Left renal cortex interstitium (tissue), 4 donors: ENCODE results near the gene NEK3. TPM values are rescaled to one million over a fixed set of nuclear protein-coding genes. Genes with fewer than 3 reads are reported as not detected.
"Not testable (repeated sequence)": the region's sequence is repeated elsewhere in the genome, so short reads cannot be mapped to it uniquely, and the experiment has no call there.

ENCODE experiments used
- DNase-seq, 4 donors: peaks; one replicate each; pipeline ENCODE4 v3.0.0-alpha.2; 2013; ENCODE audit warnings: low read depth in 4 of 4, low spot score in 2 of 4, missing footprints in 1 of 4
- polyA plus RNA-seq, 4 donors: library from polyadenylated mRNA; unstranded; fragments of 120-200 nt; gene quantifications; one replicate each; pipeline ENCODE4 v1.2.1, GENCODE V29; 2013; ENCODE audit not compliant: insufficient read length in 4 of 4

Gene NEK3, protein sequence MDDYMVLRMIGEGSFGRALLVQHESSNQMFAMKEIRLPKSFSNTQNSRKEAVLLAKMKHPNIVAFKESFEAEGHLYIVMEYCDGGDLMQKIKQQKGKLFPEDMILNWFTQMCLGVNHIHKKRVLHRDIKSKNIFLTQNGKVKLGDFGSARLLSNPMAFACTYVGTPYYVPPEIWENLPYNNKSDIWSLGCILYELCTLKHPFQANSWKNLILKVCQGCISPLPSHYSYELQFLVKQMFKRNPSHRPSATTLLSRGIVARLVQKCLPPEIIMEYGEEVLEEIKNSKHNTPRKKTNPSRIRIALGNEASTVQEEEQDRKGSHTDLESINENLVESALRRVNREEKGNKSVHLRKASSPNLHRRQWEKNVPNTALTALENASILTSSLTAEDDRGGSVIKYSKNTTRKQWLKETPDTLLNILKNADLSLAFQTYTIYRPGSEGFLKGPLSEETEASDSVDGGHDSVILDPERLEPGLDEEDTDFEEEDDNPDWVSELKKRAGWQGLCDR
- polyA plus RNA-seq, result 10 to 100 TPM; 21.1 to 47.7 (median 29.1) TPM

DNA sequence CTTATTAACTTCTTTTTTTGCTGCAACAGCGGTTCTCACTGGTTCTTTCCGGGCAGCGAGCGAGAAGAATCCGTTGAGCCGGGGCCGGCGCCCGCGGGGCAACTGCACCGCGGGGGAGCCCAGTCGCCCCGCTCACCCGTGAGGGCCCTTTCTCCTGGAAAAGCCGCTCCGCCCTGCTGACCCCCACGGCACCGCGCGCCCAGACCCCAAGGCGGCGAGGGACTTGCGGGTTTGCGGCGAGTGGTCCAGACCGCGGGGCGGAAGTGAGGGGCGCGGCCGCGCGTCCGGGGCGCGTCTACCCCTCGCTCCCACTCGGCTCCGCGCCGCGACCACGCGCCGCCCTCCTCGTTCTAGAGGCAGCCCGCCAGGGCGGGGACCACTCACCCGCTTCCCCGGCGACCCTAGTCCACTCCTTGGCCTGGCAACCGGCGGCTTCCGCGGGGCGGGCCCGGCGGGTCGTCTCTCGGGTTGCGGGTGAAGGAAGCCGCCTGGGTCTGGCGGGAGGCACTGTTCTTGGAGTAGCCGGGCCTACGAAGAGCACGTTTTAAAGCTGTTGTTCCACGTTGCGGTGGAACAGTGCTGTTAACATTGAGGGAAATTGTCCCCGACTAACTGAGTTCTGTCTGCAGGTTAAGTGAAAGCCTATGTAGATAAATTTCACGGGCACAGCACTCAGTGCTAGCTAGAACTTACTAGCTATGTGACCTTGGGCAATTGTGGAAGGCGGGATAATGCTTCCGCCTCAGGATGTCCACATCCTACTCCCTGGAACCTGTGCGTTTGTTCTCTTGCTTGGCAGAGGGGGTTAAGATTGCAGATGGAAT is at the start of gene NEK3:
Gene NEK3, minus strand, starts transcription at position 439 of the 824 bp plus-strand sequence. CDS start 3,406 bp downstream, outside the sequence.
- peak; percentile 43 to 54 (median 52) for DNase-seq

- not testable (repeated sequence) for DNase-seq
Observed at GRCh38 chr13:52208384-52208783, 49.0 kb upstream of the NEK3 start.

DNA sequence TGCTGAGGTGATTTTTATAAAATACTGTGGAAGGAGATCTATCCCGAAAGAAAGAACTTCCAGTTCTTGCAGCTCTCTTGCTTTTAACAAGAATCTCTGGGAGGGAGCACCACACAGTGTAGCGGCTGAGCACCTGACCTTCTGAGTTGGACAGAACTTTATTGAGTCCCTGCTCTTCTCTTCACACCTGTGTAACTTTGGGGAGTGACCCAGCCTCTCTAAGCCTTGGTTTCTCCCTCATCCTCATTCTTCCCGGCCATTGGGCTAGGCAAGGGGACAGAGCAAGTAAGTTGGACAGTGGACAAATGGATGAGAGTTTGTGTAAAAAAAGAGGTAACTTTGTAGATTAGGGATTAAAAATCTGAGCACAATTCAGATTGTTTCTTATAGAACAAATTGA is 48.5 kb upstream of the NEK3 start:
- DNase-seq, result not testable (repeated sequence)

DNA sequence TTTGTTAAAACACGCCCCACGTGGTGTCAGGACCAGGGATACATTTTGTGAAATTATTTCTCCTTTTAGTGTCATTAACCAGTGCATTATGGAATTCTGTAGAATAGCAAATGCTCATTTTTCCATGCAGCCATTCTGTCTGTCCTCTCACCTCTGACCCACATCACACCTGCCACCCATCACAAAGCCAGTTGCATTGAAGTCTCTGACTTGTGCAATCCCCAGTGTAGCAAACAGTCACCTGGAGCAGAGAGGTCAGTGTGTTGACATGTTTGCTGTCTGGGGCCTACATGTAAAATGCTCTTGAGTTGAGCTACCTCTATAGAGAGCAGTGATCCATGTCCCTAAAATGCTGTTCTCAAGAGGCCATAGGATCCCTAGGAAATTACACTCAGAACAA is 47.9 kb upstream of the NEK3 start:
- not testable (repeated sequence) for DNase-seq

- not testable (repeated sequence) for DNase-seq
Observed at GRCh38 chr13:52204546-52204945, 45.1 kb upstream of the NEK3 start.

GRCh38 chr13:52203864-52204263 is 44.5 kb upstream of the NEK3 start:
- not testable (repeated sequence) for DNase-seq

- DNase-seq, result not testable (repeated sequence)
Observed at GRCh38 chr13:52202506-52202905, 43.1 kb upstream of the NEK3 start.

DNA sequence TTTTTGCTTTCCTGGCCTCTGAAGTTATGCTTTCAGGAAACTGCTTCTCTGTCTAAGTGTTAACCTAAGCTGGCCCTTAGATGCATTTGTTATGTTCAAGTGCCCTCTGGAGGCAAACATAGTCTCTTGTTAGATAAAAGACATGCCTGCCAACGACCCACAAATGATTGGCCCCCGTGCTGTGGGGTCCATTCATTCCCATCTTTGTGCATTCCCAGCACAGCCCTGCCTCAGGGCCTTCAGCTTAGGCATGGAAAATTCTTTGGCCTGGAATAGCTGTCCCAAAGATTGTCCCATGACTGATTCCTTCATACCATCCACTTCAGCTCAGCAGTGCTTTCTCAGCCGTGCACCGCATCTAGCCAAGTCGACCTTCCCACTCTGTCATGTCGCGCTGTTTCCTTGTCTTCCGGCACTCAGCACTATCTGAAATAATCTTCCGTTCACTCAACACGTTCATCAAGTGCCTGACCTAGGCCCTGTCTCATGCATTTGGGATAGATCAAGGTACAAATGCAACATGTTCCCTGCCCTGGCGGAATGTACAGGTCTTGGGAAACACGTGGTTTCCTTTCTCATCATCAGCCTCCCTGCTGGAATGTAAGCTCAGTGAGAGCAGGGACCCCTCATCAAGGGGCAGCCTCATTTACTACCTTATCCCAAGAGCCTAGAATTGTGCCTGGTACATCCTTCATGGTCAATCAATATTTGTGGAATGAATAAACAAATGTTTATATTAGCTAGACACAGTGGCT is 42.2 kb upstream of the NEK3 start:
- DNase-seq, result not testable (repeated sequence)

DNA sequence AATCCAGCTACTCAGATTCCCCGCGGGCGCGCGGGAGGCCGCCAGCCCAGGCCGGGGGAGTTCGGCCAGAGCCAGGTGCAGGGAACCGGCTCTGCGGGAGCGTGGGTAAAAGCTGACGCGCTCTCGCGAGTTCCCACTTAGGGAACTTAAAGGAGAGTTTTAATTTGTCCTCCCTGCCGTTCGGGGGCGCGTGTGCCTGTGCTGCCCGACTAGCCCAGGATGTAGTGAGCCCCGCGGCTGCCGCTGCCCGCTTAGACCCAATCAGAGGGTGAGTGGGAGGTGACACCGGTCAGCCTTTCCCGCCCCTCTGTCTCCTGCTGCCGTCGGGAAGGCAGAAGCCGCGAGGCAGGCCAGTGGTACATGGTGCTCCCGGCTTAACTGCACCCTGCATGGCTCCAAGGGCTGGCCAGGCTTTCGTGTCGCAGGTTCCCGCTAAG is 36.0 kb upstream of the NEK3 start:
- DNase-seq, result peak in 2 of 4 donors; percentile 11 to 32

- peak; percentile 75 to 78 (median 76) for DNase-seq
Observed at GRCh38 chr13:52194184-52194868, 34.9 kb upstream of the NEK3 start.

DNA sequence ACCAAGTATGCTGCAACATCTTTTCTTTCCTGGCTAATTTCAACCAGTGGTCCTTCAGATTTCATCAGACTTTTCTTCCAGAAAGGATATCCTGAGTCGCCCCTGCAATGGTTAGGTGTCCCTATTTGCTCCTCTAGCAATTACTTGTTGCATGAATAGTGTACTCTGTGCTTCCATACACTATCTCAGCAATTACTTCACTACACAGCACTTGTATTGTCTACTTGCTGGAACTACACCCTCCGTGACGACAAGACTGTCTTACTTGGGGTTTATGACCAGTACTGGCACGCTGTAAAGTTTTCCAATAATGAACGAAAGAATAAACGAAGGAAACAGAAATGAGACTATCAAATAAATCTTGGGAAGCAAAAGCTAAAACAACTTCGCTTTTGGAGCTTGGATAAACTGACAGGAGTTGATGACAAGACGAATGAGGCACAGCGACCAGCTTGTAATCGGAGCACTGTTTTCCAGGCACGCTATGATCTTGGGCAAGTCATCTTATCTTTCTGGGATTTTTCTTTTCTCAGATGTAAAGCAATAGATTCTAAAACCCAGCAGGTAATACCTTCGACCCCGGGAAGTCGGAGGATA is 34.3 kb upstream of the NEK3 start:
- peak in 2 of 4 donors; percentile 6 to 9 for DNase-seq

DNA sequence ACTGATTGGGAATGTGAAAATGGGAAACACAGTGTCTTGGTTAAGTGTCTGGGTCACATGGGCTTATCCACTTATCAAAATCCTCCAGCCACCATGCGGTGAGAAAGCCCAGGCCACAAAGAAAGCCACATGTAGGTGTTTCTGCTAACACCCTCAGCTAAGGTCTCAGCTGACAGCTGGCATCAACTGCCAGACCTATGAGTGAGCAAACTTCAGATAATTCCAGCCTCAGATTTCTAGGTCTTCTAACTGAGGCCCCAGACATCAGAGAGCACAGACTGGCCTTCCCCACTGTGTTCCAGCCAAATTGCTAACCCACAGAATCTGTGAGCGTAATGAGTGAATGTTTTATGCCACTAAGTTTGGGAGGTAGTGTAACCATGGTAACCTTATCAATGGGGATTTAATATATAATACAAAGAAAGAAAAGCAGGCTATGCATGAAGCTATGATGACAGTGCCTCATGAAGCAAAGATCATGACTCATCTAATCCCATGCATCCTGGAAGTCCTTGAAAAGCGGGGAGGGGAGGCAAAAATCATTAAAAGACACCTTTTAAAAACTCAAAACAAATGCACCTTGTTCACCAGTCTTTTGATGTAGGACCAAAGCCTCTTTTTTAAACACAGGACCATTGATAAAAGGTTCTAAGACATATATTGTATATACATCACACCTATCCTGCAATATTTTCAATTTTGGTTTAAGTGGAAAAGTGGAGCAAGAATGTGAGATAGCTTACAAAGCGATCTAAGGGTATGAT is 28.2 kb upstream of the NEK3 start:
- not testable (repeated sequence) for DNase-seq

DNA sequence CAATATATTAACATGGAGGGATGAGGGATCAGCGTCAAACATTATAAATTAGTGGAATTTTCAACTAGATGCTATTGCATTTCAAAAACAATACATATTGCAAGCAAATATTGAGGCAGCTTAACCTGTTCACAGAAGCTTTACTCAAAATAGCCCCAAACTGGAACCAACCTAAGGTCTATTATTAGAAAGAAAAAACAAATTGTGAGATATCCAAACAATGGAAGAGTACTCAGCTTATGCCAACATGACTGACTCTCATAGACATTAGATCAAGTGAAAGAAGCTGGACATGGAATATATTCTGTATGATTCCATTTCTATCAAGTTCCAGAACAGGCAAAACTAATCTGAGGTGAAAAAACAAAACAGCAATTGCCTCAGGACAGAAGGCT is 27.6 kb upstream of the NEK3 start:
- DNase-seq, result no peak

- not testable (repeated sequence) for DNase-seq
Observed at GRCh38 chr13:52181316-52181954, 22.0 kb upstream of the NEK3 start.

- DNase-seq, result no peak
Observed at GRCh38 chr13:52179925-52180324, 20.5 kb upstream of the NEK3 start.

- DNase-seq, result no peak
Observed at GRCh38 chr13:52177276-52177675, 17.9 kb upstream of the NEK3 start.

GRCh38 chr13:52173970-52174369 is 14.6 kb upstream of the NEK3 start:
- DNase-seq, result not testable (repeated sequence)

DNA sequence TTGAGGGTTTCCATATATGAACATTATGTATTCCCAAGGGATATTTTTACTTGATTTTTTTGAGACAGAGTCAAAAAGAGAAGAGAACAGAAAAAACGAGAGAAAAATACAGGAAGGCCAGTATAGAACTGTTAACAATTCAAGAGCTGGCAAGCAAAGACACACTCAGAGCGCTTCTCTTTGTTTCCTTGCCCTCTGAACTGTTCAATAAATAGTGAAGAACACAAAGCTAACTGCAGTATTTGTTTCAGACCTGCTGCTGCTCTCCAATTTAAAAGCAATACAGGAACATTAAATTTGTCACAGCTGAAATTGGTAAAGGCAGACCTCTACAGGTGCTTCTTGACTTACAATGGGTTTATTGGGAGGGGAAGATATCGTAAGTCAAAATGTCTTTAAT is 14.0 kb upstream of the NEK3 start:
- DNase-seq, result no peak
